Endometrial microvascular endothelial cells (primary cell): ENCODE results near the gene TOR1A. TPM values are rescaled to one million over a fixed set of nuclear protein-coding genes. Genes with fewer than 3 reads are reported as not detected.

Experiments
- in situ Hi-C: cut with HindIII; loops from 2 replicates; pipeline ENCODE4 v1.10.0; 2017; ENCODE audit warnings: low sequenced_read_pairs, low pct_unique_long_range_greater_than_20kb; ENCODE audit errors: inconsistent ontology term
- total RNA-seq: library from RNA; depleted of rRNA; stranded (reverse); fragments of >200 nt; gene quantifications from one replicate; pipeline ENCODE4 v1.2.3, GENCODE V29; 2015; ENCODE audit errors: inconsistent ontology term

TOR1A gene
- total RNA-seq, 1 donor from 2014 or later, result 92.7 TPM

GRCh38 chr9:129828051-129828450 is 4.1 kb upstream of the TOR1A start:
- in situ Hi-C loops, result no loop called here

- in situ Hi-C loops, result no loop called here
These were observed 2.8 kb upstream of the TOR1A start for GRCh38 chr9:129826759-129827158.

GRCh38 chr9:129826344-129826743 is 2.4 kb upstream of the TOR1A start:
- in situ Hi-C loops, result no loop called here

- in situ Hi-C loops, result no loop called here
These were observed 398 bp downstream of the TOR1A start for GRCh38 chr9:129823542-129823934.

DNA sequence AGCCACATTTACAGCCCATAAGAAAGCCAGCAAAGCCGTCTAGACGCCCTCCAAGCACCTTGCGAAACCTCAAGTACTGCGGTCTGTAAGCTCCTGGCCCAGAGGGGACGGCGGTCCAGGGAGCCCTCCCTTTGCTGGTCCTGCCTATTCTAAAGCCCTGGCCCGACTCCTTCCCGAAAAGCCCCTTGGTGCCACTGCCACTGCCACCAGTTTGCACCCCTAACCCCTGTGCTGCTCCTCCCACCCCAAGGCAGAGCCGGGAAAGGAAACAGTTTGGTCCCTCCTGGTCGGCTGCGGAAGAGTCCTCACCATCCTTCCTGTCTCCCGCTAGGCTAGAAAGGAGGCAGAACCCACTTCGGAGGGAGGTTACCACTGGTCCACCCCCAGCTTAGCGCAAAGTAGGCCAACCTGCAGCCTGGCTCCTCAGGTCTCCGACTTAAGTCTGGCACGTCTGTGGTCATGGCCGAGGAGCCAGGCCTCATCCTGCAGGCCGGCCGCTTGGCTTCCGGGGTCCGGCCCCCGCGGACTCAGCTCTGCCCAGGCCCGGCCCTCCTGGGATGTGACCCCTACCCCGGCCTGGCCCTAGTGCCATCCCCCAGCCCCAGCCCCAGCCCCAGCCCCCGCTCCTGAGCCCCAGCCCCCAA is 916 bp downstream of the TOR1A start:
- in situ Hi-C loops, result no loop called here

DNA sequence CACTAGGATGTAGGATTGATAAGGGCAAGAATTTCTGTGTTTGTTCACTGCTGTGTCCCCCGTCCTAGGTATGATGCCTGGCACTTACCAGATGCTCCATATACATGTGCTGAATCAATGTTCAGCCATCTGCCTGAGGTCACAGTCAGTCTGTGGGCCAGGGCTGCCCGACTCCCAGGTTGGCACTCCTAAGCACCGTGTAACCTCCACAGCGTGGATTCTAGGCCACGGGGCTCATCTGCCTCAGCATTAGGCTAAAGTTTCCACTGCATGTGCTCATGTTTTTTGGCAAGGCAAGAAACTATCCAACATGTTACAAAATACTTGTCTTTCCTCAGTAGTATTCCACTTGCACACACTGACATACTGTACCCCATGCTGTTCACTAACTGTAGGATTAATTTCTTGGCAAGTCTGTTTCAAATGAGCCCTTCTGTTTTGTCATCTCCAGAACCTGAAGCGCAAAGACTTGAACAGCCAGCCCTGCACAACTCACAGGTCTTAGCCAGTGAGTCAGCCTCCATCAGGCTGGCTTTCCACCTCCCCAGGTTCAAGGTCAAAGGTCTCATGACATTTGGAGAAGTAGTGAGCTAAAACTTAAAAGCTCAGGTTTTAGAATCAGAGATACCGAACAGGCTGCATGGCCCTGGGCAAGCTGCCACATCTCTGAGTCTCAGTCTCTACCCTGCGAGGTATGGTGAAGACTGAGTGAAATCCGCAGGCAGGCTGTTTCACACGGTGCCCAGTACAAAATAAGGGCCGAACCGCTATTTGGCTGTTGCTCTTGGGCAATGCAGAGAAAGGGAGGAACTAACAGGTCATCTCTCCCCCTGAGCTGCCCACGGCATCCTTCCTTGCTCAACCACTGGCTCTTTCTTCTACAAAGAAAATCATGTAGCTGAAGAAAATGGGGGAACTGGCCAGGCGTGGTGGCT is 7.2 kb downstream of the TOR1A start:
- in situ Hi-C loops, result no loop called here

GRCh38 chr9:129815278-129815677 is 8.7 kb downstream of the TOR1A start:
- in situ Hi-C loops, result no loop called here

DNA sequence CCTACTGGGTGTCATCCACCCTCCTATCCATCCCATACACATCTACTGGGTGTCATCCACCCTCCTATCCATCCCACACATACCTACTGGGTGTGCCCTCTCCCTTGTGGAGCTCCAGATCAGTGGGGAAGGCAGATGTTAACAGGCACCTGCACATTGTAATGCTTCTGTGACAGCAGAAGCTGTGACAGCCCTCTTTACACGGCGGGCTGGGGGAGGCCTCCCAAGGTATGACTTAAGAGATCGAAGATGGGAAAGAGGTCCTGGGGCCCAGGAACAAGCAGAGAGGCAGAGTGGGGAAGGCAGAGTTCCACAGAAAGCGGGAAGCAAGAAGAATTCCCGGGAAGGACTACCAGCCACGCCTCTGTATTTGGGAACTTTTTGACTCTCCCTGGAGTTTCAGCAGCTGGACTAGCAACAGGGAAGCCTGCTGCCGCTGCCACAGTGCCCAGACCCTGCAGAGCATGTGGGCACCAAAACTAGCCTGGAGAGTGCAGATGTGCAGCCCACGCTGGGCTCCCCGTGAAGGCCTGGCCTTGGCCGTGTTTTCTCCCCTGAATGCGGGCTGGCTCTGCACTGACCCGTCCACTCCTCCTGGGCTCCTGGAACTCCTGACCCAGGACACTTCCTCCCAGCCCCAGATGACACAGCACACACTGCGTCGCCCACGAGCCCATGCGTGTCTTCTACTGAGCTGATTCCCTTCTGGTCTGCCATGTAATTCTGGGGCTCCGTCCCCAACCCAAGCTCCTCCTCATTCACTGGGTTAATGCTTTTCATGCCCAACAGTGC is 9.3 kb downstream of the TOR1A start:
- in situ Hi-C loops, result no loop called here

- in situ Hi-C loops, result no loop called here
These were observed 10.3 kb downstream of the TOR1A start for GRCh38 chr9:129813661-129814060.

- in situ Hi-C loops, result no loop called here
These were observed 11.6 kb downstream of the TOR1A start for GRCh38 chr9:129812385-129812784.

GRCh38 chr9:129811967-129812363 is 12.0 kb downstream of the TOR1A start:
- in situ Hi-C loops, result no loop called here

- in situ Hi-C loops, result no loop called here
These were observed 13.1 kb downstream of the TOR1A start for GRCh38 chr9:129810788-129811187.

DNA sequence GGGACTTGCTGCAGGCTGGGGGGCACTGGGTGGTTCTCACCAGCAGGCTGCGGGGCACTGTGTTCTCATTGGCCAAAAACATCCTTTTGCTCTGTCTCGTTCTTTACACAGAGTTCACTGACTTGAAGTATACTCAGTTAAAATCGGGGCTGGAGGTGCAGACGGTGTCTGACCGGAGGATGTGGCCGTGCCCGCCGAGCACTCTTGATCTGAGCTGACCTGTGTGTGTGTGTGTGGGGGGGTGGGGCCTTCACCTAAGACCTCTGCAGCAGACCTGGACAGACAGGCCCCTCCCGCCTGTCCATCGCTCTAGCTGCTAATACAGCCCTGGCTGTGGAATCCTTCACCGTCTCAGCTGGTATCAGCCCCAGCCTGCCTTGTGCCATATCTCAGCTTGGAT is 13.8 kb downstream of the TOR1A start:
- in situ Hi-C loops, result no loop called here

DNA sequence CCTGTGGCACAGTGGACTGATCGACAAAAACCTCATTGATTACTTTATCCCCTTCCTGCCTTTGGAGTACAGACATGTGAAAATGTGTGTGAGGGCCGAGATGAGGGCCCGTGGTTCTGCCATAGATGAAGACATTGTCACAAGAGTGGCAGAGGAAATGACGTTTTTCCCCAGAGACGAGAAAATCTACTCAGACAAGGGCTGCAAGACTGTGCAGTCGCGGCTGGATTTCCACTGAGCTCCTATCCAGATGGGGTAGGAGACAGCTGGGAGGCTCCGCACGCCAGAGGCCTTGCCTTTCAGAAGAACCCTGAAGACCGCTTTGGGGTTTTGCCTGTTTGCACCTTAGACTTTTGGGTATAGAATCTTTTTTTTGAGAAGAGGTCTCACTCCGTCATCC is 14.6 kb downstream of the TOR1A start:
- in situ Hi-C loops, result no loop called here

DNA sequence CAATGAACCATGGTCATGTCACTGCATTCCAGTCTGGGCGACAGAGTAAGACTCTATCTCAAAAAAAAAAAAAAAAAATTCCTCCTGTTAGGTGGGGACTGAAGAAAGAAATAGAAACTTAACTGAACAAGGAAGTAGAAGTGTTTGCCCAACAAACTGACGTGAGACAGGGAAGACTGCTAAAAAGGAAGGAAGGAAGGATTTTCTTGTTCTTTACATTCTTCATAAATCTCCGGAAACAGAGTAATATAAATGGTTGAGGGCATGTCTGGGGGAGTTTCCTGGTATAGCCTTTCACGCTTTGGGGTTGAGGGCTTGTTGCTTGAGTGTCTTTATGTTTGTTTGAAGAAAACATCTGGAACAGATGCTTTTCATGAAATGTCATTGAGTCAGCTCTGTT is 17.9 kb downstream of the TOR1A start:
- in situ Hi-C loops, result no loop called here

DNA sequence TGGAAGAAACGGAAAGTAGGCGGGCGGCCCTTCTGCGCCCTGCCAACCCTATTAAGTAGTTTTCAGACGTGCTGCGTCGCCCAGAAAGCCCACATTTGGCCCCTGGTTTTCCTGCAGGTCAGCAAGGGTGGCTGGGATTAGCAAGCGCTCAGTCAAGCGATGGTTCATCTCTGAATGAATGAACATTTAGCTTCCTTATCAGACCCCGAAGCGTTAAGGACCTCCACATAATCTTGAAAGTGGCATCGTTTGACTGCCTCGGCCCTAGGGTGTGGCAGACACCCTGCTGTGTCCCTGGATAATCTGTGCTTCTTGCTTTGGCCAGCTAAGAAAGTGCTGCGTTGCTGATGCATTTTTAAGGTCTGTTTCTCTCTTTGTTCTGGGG is 20.3 kb downstream of the TOR1A start:
- in situ Hi-C loops, result no loop called here

- in situ Hi-C loops, result no loop called here
These were observed 20.9 kb downstream of the TOR1A start, which contains the start of gene TOR1B for GRCh38 chr9:129802833-129803675. Gene TOR1B, plus strand, starts transcription at chr9:129803184. Its CDS starts 29 bp downstream, at chr9:129803213.

DNA sequence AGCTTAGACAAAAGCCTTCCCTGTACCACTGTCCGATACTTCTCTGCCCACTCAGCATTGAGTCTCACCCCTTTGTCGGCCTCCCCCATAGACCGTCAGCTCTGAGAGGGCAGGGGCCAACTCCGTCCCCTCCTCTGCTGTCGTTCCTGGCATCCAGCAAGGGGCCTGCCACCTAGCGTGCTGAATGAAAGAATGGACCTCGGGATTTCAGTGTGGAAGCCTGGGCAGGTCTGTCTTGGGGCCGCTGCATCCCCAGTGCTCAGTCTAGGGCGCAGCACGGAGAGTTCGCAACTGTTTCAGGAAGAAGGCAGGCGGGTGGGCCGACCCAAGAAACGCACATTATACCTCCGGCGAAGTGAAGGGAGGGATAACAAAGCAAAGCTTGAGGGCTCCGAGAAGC is 22.4 kb downstream of the TOR1A start:
- in situ Hi-C loops, result no loop called here

- in situ Hi-C loops, result no loop called here
These were observed 25.0 kb downstream of the TOR1A start for GRCh38 chr9:129798973-129799372.
